Measurements from ENCODE around the gene TUBG1. TPM values are rescaled to one million over a fixed set of nuclear protein-coding genes. Genes with fewer than 3 reads are reported as not detected.

TUBG1 gene
- total and polyA plus RNA-seq, 9 of the 15 experiments (the other 6 are each of a cell fraction or from before 2014, with no cell fraction given), result 33.1 to 147 (median 66.0) TPM

DNA sequence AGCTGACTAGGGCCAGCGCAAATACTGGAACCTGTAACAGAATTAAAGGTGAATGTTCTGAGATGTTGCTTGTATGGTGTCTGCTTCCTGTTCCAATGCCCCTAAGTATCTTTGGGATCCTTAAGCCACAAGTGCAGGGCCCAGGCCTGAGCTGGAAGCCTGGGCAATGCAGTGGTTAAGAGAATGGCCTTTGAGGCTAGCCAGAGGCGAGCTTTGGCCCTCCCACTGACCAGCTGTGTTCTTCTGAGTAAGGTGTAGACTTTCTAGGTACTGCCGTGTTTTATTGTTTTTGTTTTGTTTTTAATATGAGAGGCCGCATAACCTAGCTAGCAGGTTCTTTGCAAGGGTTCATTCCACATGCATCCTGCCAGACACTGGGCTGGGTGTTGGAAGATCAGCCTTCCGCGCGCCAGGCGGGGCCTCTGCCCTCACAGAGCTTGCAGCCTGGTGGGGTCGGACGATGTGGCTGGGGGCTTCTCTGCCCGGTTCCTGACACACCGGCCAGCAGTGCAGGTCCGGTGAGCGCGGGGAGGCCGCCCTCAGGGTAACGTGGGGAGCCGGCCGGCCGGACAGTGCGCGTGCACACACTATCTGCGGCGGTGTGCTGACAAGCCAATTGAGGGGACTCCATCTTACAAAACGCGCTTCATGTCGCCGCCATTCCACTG, 43.1 kb upstream of the TUBG1 start (continued):
- TF ChIP-seq, protein P1, sequence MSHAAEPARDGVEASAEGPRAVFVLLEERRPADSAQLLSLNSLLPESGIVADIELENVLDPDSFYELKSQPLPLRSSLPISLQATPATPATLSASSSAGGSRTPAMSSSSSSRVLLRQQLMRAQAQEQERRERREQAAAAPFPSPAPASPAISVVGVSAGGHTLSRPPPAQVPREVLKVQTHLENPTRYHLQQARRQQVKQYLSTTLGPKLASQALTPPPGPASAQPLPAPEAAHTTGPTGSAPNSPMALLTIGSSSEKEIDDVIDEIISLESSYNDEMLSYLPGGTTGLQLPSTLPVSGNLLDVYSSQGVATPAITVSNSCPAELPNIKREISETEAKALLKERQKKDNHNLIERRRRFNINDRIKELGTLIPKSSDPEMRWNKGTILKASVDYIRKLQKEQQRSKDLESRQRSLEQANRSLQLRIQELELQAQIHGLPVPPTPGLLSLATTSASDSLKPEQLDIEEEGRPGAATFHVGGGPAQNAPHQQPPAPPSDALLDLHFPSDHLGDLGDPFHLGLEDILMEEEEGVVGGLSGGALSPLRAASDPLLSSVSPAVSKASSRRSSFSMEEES (CRISPR knock-in tag; IDR thresholded peaks at IDR 0.05), result no peak
- TF ChIP-seq NFE2L1 (tag; IDR thresholded peaks at IDR 0.05; ENCODE audit: borderline replicate concordance, low read depth) (no peak), PHB (CRISPR knock-in tag; IDR thresholded peaks at IDR 0.05) (peak; percentile 51; the same call in 1 of the 2 replicates), BRF1 (IDR thresholded peaks at IDR 0.05; ENCODE audit: borderline replicate concordance, extremely low read depth, insufficient read length) (no peak), ZNF586 (CRISPR knock-in tag; conservative IDR thresholded peaks at IDR 0.05) (peak; percentile 67; the same call in 1 of the 2 replicates), MCM5 (IDR thresholded peaks at IDR 0.05; ENCODE audit: low read depth) (no peak), ZNF24 (IDR thresholded peaks at IDR 0.05) (no peak), ZNF384 (IDR thresholded peaks at IDR 0.05; ENCODE audit: low read depth, low read length) (no peak), ESRRB (CRISPR knock-in tag; IDR thresholded peaks at IDR 0.05; ENCODE audit: borderline replicate concordance) (no peak), TAF15 (IDR thresholded peaks at IDR 0.05; ENCODE audit: low read depth, low read length) (no peak), RBM22 (IDR thresholded peaks at IDR 0.05; ENCODE audit: low read depth, low read length, poor library complexity, severe bottlenecking) (no peak), RAD51 (IDR thresholded peaks at IDR 0.05; ENCODE audit: borderline replicate concordance, low read depth) (no peak), SRF (CRISPR knock-in tag; IDR thresholded peaks at IDR 0.05) (peak in 1 of 2 experiments; percentile 45; a peak in 1 of 4 replicates), PML (IDR thresholded peaks at IDR 0.05; ENCODE audit: low read length) (no peak), FOXA3 (CRISPR knock-in tag; conservative IDR thresholded peaks at IDR 0.05 in 1 of 2, IDR thresholded peaks at IDR 0.05 in 1 of 2) (no peak), CREB1 (IDR thresholded peaks at IDR 0.05) (no peak), CREB1 (CRISPR knock-in tag; IDR thresholded peaks at IDR 0.05) (no peak), EZH2 (IDR thresholded peaks at IDR 0.05; ENCODE audit: borderline replicate concordance, low read depth, low read length) (no peak), MCM2 (IDR thresholded peaks at IDR 0.05; ENCODE audit: low read depth) (no peak), FOXJ3 (CRISPR knock-in tag; IDR thresholded peaks at IDR 0.05) (no peak), SNIP1 (IDR thresholded peaks at IDR 0.05; ENCODE audit: low read depth) (no peak), E4F1 (CRISPR knock-in tag; IDR thresholded peaks at IDR 0.05; ENCODE audit: borderline replicate concordance) (no peak), ZBED1 (IDR thresholded peaks at IDR 0.05) (no peak), SREBF2 (CRISPR knock-in tag; IDR thresholded peaks at IDR 0.05) (peak; percentile 88; the same call in 1 of the 2 replicates)
- TF ChIP-seq, protein P2, sequence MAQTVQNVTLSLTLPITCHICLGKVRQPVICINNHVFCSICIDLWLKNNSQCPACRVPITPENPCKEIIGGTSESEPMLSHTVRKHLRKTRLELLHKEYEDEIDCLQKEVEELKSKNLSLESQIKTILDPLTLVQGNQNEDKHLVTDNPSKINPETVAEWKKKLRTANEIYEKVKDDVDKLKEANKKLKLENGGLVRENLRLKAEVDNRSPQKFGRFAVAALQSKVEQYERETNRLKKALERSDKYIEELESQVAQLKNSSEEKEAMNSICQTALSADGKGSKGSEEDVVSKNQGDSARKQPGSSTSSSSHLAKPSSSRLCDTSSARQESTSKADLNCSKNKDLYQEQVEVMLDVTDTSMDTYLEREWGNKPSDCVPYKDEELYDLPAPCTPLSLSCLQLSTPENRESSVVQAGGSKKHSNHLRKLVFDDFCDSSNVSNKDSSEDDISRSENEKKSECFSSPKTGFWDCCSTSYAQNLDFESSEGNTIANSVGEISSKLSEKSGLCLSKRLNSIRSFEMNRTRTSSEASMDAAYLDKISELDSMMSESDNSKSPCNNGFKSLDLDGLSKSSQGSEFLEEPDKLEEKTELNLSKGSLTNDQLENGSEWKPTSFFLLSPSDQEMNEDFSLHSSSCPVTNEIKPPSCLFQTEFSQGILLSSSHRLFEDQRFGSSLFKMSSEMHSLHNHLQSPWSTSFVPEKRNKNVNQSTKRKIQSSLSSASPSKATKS (CRISPR knock-in tag; IDR thresholded peaks at IDR 0.05), result no peak
